HAP-1 (cell line): ENCODE measurements around the gene LSS.

Experiments
- DNase-seq, 2 experiments: peaks; one replicate each; pipeline ENCODE4 v3.0.0-alpha.2; 2016 to 2020; ENCODE audit warnings: low spot score in 2 of 2
- H3K27me3 ChIP-seq: fragments of 250-450 bp; sonication (Bioruptor Pico); 2 replicates; pipeline ENCODE4 v1.5.1; 2020; ENCODE audit warnings: low read depth, mild to moderate bottlenecking, moderate library complexity
- H3K36me3 ChIP-seq: fragments of 250-450 bp; sonication (Bioruptor Pico); replicated peaks from 2 replicates; pipeline ENCODE4 v1.5.1; 2020; ENCODE audit warnings: mild to moderate bottlenecking
- H3K4me1 ChIP-seq: fragments of 250-450 bp; sonication (Bioruptor Pico); 2 replicates; pipeline ENCODE4 v1.5.1; 2020; ENCODE audit warnings: mild to moderate bottlenecking
- H3K4me3 ChIP-seq: fragments of 250-450 bp; sonication (Bioruptor Pico); 2 replicates; pipeline ENCODE4 v1.5.1; 2020; ENCODE audit warnings: mild to moderate bottlenecking, moderate library complexity
- H3K9me3 ChIP-seq: fragments of 250-450 bp; sonication (Bioruptor Pico); 2 replicates; pipeline ENCODE4 v1.5.1; 2020; ENCODE audit warnings: mild to moderate bottlenecking, moderate library complexity
- in situ Hi-C: fragments of 300-500 bp; cut with MboI; formaldehyde crosslinking; loops from 3 replicates; pipeline ENCODE4 v1.14.3; 2020; ENCODE audit warnings: low sequenced_read_pairs, inconsistent platforms, mixed read lengths

The LSS gene

DNA sequence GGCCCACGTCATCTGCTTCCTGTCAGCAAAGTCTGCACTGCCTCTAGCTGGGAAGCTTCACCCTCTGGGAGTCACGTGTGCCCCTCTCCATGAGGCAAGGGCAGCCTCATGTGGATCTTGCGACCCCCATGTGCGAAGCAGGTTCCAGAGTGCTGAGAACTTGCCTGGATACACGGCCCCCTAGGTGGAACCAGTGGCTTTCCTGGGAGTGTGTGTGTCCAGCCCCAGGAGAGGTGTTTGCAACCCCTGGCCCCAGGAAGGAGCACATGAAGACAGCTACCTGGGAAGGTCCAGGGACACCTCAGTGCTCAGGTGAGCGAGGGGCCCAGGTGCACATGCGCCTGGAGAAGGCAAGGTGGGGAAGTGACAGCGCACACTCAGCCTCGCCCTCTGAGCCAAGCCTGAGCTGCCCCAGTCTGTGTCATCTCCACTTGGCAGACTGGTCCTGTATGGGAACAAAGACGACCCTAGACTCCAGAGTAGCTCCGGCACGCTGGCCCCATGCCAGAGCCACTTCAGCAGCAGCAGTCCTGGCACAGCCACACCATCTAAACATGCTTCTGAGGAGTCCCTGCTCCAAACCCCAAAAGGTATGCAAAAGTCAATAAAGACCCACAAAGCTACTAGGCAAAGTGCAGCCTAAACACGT lies 8.9 kb downstream of the LSS start:
- Histone ChIP-seq H3K4me1 (no peaks in the 10 kb centered on the region), H3K36me3 (peaks cover 36% of the 10 kb centered on the region), H3K4me3 (no peak overlapping the region), H3K9me3 (no peaks in the 10 kb centered on the region), H3K27me3 (no peaks in the 10 kb centered on the region)
- DNase-seq: peak in 1 of 2 experiments; percentile 6
- in situ Hi-C loops: no loop called here

DNA sequence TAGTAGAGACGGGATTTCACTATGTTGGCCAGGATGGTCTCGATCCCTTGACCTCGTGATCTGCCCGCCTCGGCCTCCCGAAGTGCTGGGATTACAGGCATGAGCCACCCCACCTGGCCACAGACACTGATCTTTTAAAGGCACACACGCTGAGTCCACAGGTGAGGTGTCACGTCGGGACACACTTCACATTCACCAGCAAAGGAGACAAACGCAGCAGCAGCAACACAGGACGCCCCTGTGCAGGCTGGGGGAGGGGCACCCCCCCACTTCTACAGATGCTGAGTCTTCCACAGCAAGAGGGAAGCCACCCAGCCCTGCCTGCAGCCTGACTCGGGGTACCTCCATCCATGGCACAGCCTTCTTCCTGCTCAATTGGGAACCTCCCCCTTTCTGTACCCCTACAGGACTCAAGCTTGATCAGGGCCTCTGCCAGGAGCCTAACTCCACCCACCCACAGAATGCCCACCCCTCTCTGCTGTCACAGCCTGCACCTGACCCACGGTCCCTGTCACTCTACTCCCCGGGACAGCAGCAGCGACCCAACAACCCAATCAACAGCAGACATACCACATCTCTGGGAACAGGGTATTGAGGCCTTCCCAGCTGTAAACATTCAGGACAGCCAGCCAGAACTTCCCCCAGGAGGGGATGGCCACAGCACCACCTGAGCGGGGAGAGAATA lies 9.5 kb downstream of the LSS start:
- in situ Hi-C loops: no loop called here
- Histone ChIP-seq H3K4me1 (no peaks in the 10 kb centered on the region), H3K36me3 (peaks cover 39% of the 10 kb centered on the region), H3K9me3 (no peaks in the 10 kb centered on the region), H3K27me3 (no peaks in the 10 kb centered on the region), H3K4me3 (no peak overlapping the region)
- peak in 1 of 2 experiments; percentile 5 for DNase-seq

DNA sequence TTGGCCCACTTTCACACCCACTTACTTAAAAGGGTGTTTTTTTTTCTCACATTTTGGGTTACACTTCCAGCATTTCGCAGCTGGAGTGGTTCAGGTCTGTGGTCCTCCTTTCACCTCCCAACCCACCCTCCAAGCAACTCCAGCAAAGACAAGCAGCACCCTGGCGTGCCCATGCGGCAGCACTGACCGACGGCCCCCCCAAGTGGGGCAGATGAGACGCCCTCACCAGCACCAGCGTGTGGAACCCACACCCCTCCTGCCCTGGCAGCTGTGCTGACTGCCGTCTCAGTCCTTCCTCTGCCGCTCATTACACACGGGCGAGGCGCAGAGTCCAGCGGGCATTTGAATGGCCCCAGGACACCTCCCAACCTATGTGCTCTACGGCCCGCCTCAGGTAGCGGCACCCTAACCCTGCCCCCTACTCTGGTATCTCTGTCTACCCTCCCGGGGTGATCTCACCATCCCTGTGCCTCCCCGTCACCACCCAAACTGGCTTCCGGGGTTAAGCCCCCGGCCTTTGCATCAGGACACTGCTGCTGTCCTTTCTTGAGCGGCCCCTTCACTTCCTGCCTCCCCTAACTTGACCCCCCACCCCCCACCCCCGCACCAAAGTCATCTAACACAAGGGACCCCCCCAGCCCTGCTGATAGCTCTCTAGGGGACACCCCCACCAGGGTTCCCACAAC lies 10.9 kb downstream of the LSS start:
- in situ Hi-C loops: no loop called here
- peaks cover 45% of the 10 kb centered on the region for H3K36me3 ChIP-seq

DNA sequence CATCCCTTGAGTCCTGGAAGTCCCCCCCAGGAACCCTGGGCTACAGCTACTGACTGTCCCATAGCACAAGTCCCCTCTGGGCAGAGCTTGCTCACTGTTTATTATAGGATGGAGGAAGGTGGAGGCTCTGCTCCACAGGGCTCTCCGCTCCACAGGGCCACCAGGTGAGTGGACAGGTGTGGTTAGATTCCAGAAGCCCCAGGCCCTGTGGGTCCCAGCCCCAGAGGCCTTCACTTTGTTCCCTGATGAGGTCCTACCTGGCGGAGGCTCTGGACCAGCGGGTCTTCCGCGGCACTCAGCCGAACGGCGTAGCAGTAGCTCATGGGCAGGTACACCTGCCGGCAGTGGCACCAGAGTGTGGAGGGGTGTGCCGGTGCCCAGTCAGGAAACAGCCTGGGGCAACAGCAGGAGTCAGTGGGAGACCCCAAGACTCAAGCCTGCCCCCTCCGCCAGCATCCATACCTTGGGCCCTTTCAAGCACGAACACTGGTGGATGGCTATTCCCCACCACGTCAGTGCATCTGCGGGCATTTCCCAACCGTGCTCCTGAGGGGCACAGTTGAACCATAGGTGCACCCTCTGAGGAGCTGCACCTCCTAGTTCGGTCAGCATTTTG lies 12.3 kb downstream of the LSS start:
- Histone ChIP-seq H3K27me3 (no peaks in the 10 kb centered on the region), H3K9me3 (no peaks in the 10 kb centered on the region), H3K36me3 (peaks cover 31% of the 10 kb centered on the region), H3K4me3 (no peak overlapping the region), H3K4me1 (no peaks in the 10 kb centered on the region)
- no peak for DNase-seq
- in situ Hi-C loops: no loop called here

More for the DNA sequence above, 10.9 kb downstream of the LSS start:
- no peak for DNase-seq
- Histone ChIP-seq H3K4me1 (no peaks in the 10 kb centered on the region), H3K4me3 (no peak overlapping the region), H3K27me3 (no peaks in the 10 kb centered on the region), H3K9me3 (no peaks in the 10 kb centered on the region)

DNA sequence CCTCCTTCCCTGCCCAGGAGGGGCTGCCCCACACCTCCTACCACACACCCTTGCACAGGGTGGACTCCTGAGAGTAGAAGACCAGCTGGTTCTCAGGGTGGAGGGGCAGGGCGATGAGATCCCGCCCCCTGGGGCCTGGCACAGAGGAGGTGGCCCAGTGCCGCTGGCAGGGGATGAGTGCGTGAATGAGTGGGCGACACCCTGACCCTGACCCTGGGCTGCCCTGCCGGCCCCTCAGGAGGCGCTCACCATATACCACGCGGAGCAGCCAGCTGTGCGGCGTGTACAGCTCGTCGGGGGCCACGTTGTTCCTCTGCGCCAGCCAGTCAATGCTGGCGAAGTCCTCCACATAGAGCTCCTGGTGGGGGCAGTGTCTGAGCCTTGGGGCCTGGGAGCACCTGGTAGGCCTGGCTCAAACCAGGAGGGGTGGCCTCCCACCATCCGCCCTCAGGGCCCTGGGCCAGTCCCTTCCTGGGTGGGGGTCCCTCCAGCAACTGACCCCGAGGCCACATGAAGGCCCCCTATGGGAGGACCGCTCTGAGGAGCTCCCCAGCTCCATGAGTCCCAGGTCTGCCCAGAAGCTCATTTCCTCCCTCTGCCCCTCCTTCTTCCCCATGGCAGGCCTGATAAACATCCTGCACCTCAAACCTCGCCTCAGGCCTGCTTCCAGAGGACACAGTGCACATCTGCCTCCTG lies 13.0 kb downstream of the LSS start:
- H3K4me1 ChIP-seq: no peaks in the 10 kb centered on the region
- in situ Hi-C loops: no loop called here
- H3K27me3 ChIP-seq: no peaks in the 10 kb centered on the region
- H3K9me3 ChIP-seq: no peaks in the 10 kb centered on the region
- H3K36me3 ChIP-seq: peaks cover 32% of the 10 kb centered on the region
- no peak for DNase-seq
- H3K4me3 ChIP-seq: no peak overlapping the region

DNA sequence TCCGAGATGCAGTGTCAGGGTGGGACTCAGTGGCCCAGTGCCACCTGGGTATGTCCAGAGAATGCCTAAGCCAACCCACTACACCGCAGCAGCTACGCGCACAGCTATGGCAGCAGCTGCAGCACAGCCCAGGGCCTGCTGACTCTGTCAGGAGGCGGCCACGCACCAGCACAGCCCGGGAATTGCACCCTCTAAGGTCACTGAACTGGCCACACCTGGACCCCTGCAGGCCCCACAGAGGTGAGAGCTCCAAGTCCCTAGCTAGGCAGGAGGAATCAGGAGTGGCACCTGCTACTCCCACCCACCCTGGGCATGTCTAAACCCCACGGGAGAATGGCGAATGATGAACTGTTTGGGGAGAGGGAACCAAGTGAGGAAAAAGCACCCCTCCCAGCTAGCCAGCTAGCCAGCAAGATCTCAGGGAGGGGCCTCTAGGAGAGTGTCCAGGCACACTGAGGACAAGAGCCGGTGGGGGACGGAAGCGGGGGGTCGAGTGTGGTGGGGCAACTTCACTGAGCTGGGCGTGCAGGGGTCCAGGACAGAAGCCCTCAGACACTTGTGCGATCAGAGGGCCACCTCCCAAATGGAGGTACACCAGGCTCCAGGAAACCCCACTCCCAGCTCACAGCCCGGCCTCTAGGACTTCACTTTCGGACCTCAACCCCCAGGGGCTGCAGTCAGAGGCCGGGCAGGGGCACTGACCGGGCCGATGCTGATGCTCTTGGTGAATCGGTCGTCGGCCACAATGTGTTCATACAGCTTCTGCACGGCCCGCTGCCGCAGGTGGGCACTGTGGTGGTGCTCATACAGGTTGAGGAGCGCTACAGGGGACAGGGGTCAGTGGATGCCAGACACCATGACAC lies 13.9 kb downstream of the LSS start:
- H3K9me3 ChIP-seq: no peaks in the 10 kb centered on the region
- peaks cover 28% of the 10 kb centered on the region for H3K36me3 ChIP-seq
- no peaks in the 10 kb centered on the region for H3K4me1 ChIP-seq
- in situ Hi-C loops: no loop called here
- DNase-seq: no peak
- no peaks in the 10 kb centered on the region for H3K27me3 ChIP-seq
- no peak overlapping the region for H3K4me3 ChIP-seq

DNA sequence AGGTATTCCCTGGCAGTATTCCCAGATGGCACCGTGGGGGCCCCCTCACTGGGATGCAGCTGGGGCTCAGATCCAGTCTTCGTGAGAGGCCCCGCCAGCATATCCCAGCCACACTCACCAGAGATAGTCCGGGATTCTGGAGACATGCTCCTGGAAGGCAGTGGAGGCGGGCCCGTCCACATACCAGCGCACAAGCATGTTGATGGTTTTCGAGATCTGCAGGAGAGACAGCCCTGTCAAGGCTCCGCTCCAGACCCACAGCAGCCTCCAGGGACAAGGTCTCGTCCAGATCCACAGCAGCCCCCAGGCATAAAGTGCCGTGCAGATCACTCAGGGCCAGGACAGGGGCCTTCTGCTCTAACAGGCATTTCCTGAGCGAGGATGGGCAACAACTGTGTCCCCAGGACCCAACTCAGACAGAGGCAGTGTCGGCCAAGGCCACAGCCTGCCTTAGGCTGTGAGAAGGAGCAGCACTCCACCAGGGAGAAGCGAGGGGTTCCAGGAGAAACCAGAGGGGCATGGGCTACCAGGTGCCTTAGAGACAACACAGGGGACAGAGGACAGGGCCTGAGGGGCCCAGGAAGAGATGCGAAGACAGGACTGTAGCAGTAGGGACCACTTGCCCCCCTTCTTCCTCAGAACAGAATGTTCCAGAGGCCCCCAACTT lies 14.8 kb downstream of the LSS start:
- no peak for DNase-seq
- H3K4me3 ChIP-seq: no peak overlapping the region
- in situ Hi-C loops: no loop called here
- no peaks in the 10 kb centered on the region for H3K4me1 ChIP-seq
- no peaks in the 10 kb centered on the region for H3K27me3 ChIP-seq
- H3K36me3 ChIP-seq: peaks cover 25% of the 10 kb centered on the region
- H3K9me3 ChIP-seq: no peaks in the 10 kb centered on the region

DNA sequence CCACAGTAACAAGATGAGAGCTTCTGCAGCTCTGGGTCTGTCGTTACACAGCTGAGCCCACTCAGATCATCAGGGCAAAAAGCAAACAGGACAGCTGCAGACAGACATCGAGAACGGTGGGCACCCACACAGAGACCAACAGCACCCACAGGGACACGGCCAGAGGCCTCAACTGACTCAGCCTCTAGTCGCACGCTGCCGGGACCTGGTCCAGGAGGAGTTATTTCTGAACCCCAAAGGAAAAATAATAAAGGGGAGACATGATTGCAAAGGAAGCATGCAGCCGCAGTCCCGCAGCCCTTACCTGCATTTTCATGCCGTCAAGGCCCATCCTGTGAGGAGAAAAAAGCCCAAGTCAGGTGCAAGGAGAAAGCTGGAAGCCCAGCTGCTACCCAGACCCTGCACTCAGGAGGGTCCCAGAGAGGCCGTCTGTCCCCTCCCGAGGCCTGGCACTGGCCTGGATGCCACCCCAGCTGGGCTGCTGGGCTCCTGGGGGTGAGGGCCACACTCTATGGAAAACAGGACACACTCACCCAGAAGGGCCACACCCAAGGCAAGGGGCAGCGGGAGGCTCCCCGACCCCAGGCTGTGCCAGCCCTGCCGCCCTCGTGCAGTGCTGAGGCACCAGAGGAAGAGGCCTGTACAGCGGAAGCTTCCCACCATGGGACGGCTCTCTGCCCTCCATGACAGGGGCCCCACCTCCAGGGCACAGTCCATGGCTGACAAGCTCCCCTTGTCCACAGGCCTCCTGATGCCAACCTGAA lies 15.7 kb downstream of the LSS start:
- peaks cover 32% of the 10 kb centered on the region for H3K36me3 ChIP-seq
- no peak for DNase-seq

DNA sequence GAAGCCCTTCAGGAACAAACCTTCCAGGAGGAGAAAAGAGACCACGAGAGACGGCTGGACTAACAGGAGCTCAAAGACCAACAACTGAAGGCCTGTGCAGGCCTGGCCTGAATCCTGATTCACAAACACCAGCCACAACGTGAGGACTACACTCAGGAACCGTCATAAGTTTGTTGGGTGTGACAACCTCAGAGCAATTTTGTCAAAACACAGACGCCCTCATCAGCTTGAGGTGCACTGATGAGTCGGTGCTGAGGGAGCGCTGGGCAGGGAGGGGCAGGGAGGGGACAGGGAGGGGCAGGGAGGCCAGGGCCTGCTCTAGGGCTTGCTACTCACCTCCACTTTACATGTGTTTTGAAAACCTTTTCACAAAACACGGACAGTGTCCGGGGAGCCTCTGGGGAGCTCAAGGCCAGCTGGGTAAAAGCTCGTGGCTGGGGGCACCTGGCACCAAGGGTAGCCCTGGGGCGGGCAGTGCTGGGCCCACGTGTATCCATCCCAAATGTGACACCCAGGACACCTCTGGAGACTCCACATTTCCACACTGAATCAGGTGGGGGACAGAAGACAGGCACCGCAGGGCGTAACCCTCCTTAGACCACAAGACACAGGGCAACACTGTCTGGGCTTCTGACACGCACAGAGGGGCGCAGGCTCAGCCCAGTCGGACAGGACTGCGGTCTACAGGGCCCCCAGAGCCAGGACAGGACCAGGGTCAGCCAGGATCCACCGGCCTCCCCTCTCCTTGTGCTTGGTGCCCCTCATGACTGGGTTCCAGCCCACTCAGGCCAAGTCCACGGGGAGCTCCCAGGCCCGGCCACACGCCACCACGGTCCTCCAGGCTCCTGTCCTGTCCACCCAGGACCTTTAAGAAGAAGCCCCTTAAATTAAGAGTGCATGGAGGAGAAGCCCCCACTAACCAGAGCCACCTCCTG lies 16.5 kb downstream of the LSS start:
- H3K4me1 ChIP-seq: no peaks in the 10 kb centered on the region
- H3K9me3 ChIP-seq: no peaks in the 10 kb centered on the region
- no peaks in the 10 kb centered on the region for H3K27me3 ChIP-seq
- H3K36me3 ChIP-seq: peaks cover 38% of the 10 kb centered on the region
- H3K4me3 ChIP-seq: no peak overlapping the region
- no peak for DNase-seq
- in situ Hi-C loops: no loop called here

More for the DNA sequence above, 15.7 kb downstream of the LSS start:
- H3K4me1 ChIP-seq: no peaks in the 10 kb centered on the region
- no peaks in the 10 kb centered on the region for H3K9me3 ChIP-seq
- in situ Hi-C loops: no loop called here
- H3K27me3 ChIP-seq: no peaks in the 10 kb centered on the region
- no peak overlapping the region for H3K4me3 ChIP-seq

DNA sequence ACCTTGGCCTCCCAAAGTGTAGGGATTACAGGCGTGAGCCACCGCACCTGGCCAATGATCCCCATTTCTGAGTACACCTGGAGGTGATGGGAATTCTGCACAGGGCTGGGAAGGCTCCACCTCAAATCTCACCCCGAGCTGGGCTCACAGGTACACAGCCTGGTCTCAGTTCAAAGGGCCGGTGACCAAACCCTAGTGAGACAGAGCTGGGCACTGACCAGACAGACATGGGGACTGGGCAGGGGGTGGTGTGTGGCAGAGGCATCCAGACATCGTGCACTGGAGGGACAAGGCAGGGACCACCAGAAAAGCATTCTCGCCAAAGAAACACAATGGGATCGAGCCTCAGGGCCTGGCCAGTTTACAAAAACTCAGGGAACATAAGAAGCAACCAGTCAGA lies 17.2 kb downstream of the LSS start:
- Histone ChIP-seq H3K4me3 (no peak overlapping the region), H3K27me3 (no peaks in the 10 kb centered on the region), H3K9me3 (no peaks in the 10 kb centered on the region), H3K36me3 (peaks cover 44% of the 10 kb centered on the region), H3K4me1 (no peaks in the 10 kb centered on the region)
- DNase-seq: no peak
- in situ Hi-C loops: no loop called here

DNA sequence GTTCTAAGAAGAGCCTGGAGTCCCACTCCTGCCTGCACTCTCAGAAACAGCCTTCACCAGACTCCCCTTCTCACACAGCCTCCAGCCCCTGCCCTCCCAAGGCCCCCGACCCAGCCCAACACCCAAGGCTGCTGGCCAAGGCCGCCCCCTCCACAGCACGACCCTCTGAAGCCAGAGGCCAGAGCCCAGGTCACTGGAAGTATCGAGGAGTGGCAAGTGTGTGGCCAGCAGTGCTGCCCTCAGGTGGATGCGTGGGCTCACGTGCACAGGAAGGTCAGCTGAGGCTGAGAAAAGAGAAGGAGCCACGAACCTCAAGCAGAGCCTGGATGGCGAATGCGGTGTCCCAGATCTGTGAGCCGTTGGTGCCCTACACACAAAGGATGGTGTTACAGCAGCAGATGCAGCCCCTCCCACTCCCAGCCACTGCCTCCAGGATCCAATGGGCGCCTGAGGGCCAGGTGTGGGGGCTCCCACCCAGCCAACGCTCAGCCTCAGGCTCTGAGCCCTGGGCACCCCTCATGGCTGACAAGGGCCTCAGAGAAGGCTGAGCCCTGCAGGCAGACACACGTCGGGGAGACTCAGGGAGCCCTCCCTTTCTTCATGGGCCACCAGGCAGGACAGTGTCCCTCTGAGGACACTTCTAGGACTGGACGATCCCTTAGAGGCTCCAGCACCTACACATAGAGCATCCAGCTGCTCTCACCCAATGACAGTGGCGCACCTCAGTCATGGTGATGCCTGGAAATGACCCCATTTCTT lies 18.0 kb downstream of the LSS start:
- no peak overlapping the region for H3K4me3 ChIP-seq
- DNase-seq: no peak
- H3K9me3 ChIP-seq: no peaks in the 10 kb centered on the region
- no peaks in the 10 kb centered on the region for H3K4me1 ChIP-seq
- peaks cover 51% of the 10 kb centered on the region for H3K36me3 ChIP-seq
- no peaks in the 10 kb centered on the region for H3K27me3 ChIP-seq
- in situ Hi-C loops: no loop called here
